ENCODE results near the gene GPR55.

DNA sequence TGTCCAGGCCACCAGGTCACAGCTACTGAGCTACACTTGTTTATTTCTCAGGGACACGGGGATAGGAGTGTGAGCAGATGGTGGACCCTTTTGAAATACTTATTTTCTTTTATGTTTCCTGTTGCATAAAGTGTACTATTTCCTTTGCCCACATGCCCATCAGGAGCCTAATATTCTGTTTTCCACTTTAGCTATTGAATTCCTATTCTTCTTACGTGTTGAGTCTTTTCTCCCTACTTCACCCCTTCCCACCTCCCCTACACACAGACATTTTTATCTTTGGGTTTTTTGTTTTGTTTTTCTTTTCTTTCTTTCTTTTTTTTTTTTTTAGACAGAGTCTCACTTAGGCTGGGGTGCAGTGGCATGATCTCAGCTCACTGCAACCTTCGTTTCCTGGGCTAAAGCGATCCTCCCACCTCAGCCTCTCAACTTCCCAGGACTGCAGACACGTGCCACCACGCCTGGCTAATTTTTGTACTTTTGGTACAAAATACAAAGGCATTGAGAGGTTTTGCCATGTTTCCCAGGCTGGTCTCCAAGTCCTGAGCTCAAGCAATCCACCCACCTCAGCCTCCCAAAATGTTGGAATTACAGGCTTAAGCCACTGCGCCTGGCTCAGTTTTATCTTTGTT lies 5.2 kb upstream of the GPR55 start:
- TF ChIP-seq, protein P1, sequence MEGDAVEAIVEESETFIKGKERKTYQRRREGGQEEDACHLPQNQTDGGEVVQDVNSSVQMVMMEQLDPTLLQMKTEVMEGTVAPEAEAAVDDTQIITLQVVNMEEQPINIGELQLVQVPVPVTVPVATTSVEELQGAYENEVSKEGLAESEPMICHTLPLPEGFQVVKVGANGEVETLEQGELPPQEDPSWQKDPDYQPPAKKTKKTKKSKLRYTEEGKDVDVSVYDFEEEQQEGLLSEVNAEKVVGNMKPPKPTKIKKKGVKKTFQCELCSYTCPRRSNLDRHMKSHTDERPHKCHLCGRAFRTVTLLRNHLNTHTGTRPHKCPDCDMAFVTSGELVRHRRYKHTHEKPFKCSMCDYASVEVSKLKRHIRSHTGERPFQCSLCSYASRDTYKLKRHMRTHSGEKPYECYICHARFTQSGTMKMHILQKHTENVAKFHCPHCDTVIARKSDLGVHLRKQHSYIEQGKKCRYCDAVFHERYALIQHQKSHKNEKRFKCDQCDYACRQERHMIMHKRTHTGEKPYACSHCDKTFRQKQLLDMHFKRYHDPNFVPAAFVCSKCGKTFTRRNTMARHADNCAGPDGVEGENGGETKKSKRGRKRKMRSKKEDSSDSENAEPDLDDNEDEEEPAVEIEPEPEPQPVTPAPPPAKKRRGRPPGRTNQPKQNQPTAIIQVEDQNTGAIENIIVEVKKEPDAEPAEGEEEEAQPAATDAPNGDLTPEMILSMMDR (IDR thresholded peaks at IDR 0.05 in 2 of 3, conservative IDR thresholded peaks at IDR 0.05 in 1 of 3; ENCODE audit: control insufficient read depth in 2 of 3, extremely low read depth in 1 of 3, insufficient read depth in 1 of 3, low read depth in 3 of 3, low read length in 3 of 3), result no peak
- no peak for TF ChIP-seq CREB1 (IDR thresholded peaks at IDR 0.05; ENCODE audit: low read depth)
- TF ChIP-seq, protein P2, sequence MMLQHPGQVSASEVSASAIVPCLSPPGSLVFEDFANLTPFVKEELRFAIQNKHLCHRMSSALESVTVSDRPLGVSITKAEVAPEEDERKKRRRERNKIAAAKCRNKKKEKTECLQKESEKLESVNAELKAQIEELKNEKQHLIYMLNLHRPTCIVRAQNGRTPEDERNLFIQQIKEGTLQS (IDR thresholded peaks at IDR 0.05; ENCODE audit: borderline replicate concordance, extremely low read depth, low read depth, low read length), result no peak
- no peak for TF ChIP-seq IKZF1 (conservative IDR thresholded peaks at IDR 0.05)
- TF ChIP-seq SIN3A (IDR thresholded peaks at IDR 0.05; ENCODE audit: low read depth, low read length), result no peak
- no peak for TF ChIP-seq POLR2AphosphoS5 (IDR thresholded peaks at IDR 0.05; ENCODE audit: low read length)
- no peak for TF ChIP-seq POLR2A (IDR thresholded peaks at IDR 0.05; ENCODE audit: low read depth, low read length)
